Stimulated activated CD8-positive, alpha-beta memory T cell treated with anti-CD3 and anti-CD28 coated beads, Interleukin-15, amount 100 ng/mL, for 1 hour (primary cell): ENCODE results near the gene EPHB1.
"Not testable (repeated sequence)": the region's sequence is repeated elsewhere in the genome, so short reads cannot be mapped to it uniquely, and the experiment has no call there.

Source experiments
- DNase-seq: peaks from one replicate; pipeline ENCODE4 v3.0.0-alpha.2; 2020; ENCODE audit warnings: low read depth

EPHB1 gene

GRCh38 chr3:135216659-135217058 is 421.6 kb downstream of the EPHB1 start:
- no peak for DNase-seq

GRCh38 chr3:135217730-135218129 is 422.7 kb downstream of the EPHB1 start:
- DNase-seq, result no peak

GRCh38 chr3:135218304-135218703 is 423.2 kb downstream of the EPHB1 start:
- DNase-seq, result no peak

- DNase-seq, result no peak
These were observed 423.7 kb downstream of the EPHB1 start for GRCh38 chr3:135218782-135219181.

GRCh38 chr3:135224815-135225362 is 429.8 kb downstream of the EPHB1 start:
- DNase-seq, result no peak

GRCh38 chr3:135226057-135226456 is 431.0 kb downstream of the EPHB1 start:
- DNase-seq, result no peak

- no peak for DNase-seq
These were observed 433.1 kb downstream of the EPHB1 start for GRCh38 chr3:135228201-135228600.

- DNase-seq, result no peak
These were observed 434.0 kb downstream of the EPHB1 start for GRCh38 chr3:135229018-135229495.

- DNase-seq, result no peak
These were observed 436.7 kb downstream of the EPHB1 start for GRCh38 chr3:135231737-135232136.

- DNase-seq, result no peak
These were observed 437.2 kb downstream of the EPHB1 start for GRCh38 chr3:135232226-135232625.

- DNase-seq, result not testable (repeated sequence)
These were observed 438.4 kb downstream of the EPHB1 start for GRCh38 chr3:135233476-135233875.

- DNase-seq, result no peak
These were observed 440.5 kb downstream of the EPHB1 start for GRCh38 chr3:135235541-135235940.

- no peak for DNase-seq
These were observed 442.5 kb downstream of the EPHB1 start for GRCh38 chr3:135237371-135238143.

GRCh38 chr3:135238236-135238830 is 443.3 kb downstream of the EPHB1 start:
- no peak for DNase-seq

- DNase-seq, result no peak
These were observed 444.0 kb downstream of the EPHB1 start for GRCh38 chr3:135238871-135239614.

- DNase-seq, result no peak
These were observed 444.5 kb downstream of the EPHB1 start for GRCh38 chr3:135239615-135239884.

- no peak for DNase-seq
These were observed 445.4 kb downstream of the EPHB1 start for GRCh38 chr3:135240426-135240825.

GRCh38 chr3:135242285-135242684 is 447.2 kb downstream of the EPHB1 start:
- no peak for DNase-seq

- no peak for DNase-seq
These were observed 448.6 kb downstream of the EPHB1 start for GRCh38 chr3:135243616-135244015.

GRCh38 chr3:135246027-135246426 is 451.0 kb downstream of the EPHB1 start:
- no peak for DNase-seq

- DNase-seq, result no peak
These were observed 453.2 kb downstream of the EPHB1 start for GRCh38 chr3:135248213-135248612.

GRCh38 chr3:135249186-135249585 is 454.1 kb downstream of the EPHB1 start:
- no peak for DNase-seq

- no peak for DNase-seq
These were observed 463.9 kb downstream of the EPHB1 start for GRCh38 chr3:135258916-135259315.
